Measurements from ENCODE around the gene BRD2. TPM values are rescaled to one million over a fixed set of nuclear protein-coding genes. Genes with fewer than 3 reads are reported as not detected.
A peak's percentile ranks its signal among the peaks of the same experiment; 100 is the strongest.

The BRD2 gene
- total and polyA plus RNA-seq, 9 of the 15 experiments (the other 6 are each of a cell fraction or from before 2014, with no cell fraction given), result 19.0 to 252 (median 181) TPM

DNA sequence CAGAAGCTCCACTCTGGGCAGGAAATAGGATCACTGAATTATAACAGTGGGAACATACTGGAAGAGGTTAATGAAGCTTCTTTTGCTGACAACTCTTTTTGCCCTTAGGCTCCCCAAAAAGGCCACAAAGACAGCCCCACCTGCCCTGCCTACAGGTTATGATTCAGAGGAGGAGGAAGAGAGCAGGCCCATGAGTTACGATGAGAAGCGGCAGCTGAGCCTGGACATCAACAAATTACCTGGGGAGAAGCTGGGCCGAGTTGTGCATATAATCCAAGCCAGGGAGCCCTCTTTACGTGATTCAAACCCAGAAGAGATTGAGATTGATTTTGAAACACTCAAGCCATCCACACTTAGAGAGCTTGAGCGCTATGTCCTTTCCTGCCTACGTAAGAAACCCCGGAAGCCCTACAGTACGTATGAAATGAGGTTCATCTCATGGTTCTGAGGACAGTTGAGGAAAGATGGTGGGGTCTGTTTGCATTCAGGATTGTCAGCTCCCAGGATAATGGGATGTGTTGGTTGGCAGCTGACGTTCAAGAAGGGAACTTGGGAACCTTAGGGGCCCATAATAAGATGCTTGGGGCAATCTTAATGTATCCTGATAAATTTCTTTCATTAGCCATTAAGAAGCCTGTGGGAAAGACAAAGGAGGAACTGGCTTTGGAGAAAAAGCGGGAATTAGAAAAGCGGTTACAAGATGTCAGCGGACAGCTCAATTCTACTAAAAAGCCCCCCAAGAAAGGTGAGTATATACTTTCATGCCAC is 11.5 kb downstream of the BRD2 start (continued):
- TF ChIP-seq CTCF (IDR thresholded peaks at IDR 0.05 in 2 of 3, conservative IDR thresholded peaks at IDR 0.05 in 1 of 3; ENCODE audit: insufficient read depth in 2 of 3, low read depth in 1 of 3, low read length in 3 of 3) (no peak), ETV1 (tag; conservative IDR thresholded peaks at IDR 0.05; ENCODE audit: low read depth) (no peak), POLR2B (IDR thresholded peaks at IDR 0.05; ENCODE audit: low read depth, partially characterized antibody) (peak; percentile 42), FOXM1 (IDR thresholded peaks at IDR 0.05; ENCODE audit: low read depth) (no peak), FOXM1 (CRISPR knock-in tag; IDR thresholded peaks at IDR 0.05; ENCODE audit: low read depth) (no peak), POLR2AphosphoS5 (IDR thresholded peaks at IDR 0.05; ENCODE audit: control insufficient read depth, insufficient read depth, low read depth, low read length) (peak; percentile 78), PTRF (tag; IDR thresholded peaks at IDR 0.05) (no peak), CREB5 (CRISPR knock-in tag; IDR thresholded peaks at IDR 0.05) (no peak), POLR2A (conservative IDR thresholded peaks at IDR 0.05) (peak; percentile 64), MED1 (CRISPR knock-in tag; IDR thresholded peaks at IDR 0.05; ENCODE audit: borderline replicate concordance) (no peak)

Measured in K562 (cell line).